Activated T-cell treated with anti-CD3 and anti-CD28 coated beads, Interleukin-2, amount 50 U/mL, for 72 hours (primary cell): Measurements from ENCODE around the gene TRIO. TPM values are rescaled to one million over a fixed set of nuclear protein-coding genes. Genes with fewer than 3 reads are reported as not detected.

Source experiments
- ATAC-seq, 2 donors: fragments of 150-1000 bp; cut with Tn5 transposase; replicated peaks in 1 of 2; 2 replicates each; pipeline ENCODE4 v1.10.0; 2021; ENCODE audit warnings: moderate library complexity in 2 of 2, mild to moderate bottlenecking in 1 of 2
- DNase-seq, 2 donors: peaks; one replicate each; pipeline ENCODE4 v3.0.0; 2021 to 2022; ENCODE audit warnings: mixed read lengths in 1 of 2
- H3K27ac Mint-ChIP-seq: one replicate; pipeline ENCODE4 v1.8.0; 2022; ENCODE audit warnings: mild to moderate bottlenecking, moderate library complexity, mixed read lengths
- H3K27me3 Mint-ChIP-seq: one replicate; pipeline ENCODE4 v1.8.0; 2022; ENCODE audit warnings: low read depth, mixed read lengths
- H3K36me3 Mint-ChIP-seq, 2 donors: one replicate each; pipeline ENCODE4 v1.8.0; 2022; ENCODE audit warnings: mixed read lengths in 2 of 2, mild to moderate bottlenecking in 1 of 2; ENCODE audit not compliant: insufficient read depth in 2 of 2
- H3K4me1 Mint-ChIP-seq: one replicate; pipeline ENCODE4 v1.8.0; 2022; ENCODE audit warnings: low read depth, mixed read lengths
- H3K4me3 Mint-ChIP-seq, 2 donors: one replicate each; pipeline ENCODE4 v1.8.0; 2022; ENCODE audit warnings: mild to moderate bottlenecking in 2 of 2, mixed read lengths in 2 of 2, moderate library complexity in 2 of 2
- H3K9me3 Mint-ChIP-seq, 2 donors: one replicate each; pipeline ENCODE4 v1.8.0; 2022; ENCODE audit warnings: mixed read lengths in 2 of 2
- total RNA-seq, 2 donors: library from RNA; stranded (reverse); gene quantifications; one replicate each; pipeline ENCODE4 v1.2.3, GENCODE V29; 2022

TRIO gene
- total RNA-seq, 2 donors from 2014 or later: 13.2 to 14.0 TPM

GRCh38 chr5:14155739-14156138 lies 12.6 kb downstream of the TRIO start:
- no peak overlapping the region for H3K27ac Mint-ChIP-seq
- ATAC-seq (no peak), DNase-seq (no peak)
- H3K9me3 Mint-ChIP-seq: no peaks in the 10 kb centered on the region
- no peak overlapping the region for H3K4me3 Mint-ChIP-seq
- peaks cover 10% of the 10 kb centered on the region for H3K27me3 Mint-ChIP-seq
- H3K36me3 Mint-ChIP-seq: no peaks in the 10 kb centered on the region
- H3K4me1 Mint-ChIP-seq: no peaks in the 10 kb centered on the region

DNA sequence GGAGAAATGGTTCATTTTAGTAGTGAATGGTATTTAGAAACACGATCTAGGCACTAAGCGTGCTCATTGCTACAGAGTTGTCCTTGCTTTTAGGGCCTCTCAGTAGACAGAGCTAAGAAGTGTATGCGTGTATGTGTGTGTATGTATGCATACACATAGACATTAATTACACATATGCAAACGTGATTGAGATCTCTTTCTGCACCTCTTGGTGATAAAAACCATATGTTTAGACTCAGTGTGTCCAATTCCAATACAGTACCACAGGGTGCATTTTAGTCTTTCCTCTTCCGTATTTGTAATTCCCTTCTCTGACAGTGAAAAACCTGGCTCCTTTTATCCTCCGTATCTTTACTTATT lies 13.1 kb downstream of the TRIO start:
- Mint-ChIP-seq H3K9me3 (peaks cover 0 to 1% of the 10 kb centered on the region in 2 donors), H3K27ac (no peak overlapping the region), H3K36me3 (no peaks in the 10 kb centered on the region), H3K4me1 (no peaks in the 10 kb centered on the region), H3K4me3 (no peak overlapping the region), H3K27me3 (peaks cover 10% of the 10 kb centered on the region)
- DNase-seq (no peak), ATAC-seq (no peak)

DNA sequence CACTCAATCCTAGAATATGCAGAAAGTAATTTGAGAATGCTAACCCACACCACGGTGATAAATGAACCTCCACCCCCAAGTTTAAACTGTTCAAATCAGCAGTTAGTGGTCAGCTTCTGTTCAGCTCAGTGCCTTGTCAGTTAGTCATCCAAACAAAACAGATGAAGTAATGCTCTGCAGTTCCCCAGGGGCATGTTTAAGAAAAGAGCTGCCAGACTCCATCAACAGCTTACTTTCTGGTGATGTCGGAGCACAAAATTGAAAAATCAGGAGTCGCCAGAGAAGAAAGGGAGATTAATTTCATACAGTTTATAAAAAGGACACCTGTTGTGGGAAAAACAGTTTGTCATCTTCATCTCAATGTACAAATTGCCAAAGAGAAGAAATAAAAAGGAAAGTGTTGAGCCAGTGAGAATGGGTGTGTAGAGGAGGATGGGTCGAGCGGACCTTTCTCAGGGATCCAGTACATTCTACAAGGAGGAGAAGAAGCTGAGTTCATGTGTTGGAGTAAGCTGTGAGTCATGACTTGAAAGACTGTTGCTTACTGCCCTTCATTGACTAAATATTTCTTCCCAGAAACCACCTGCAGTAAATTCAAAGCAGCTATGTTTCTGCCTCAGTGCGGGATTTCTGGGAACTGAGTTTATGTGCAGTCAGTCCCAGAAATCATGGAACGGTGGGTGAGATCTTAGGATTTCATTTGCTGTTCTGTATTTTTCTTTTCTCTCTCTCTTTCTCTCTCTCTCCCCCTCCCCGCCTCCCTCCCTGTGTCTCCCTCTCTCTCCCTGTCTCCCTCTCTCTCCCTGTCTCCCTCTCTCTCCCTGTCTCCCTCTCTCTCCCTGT lies 13.7 kb downstream of the TRIO start:
- Mint-ChIP-seq H3K9me3 (peaks cover 0 to 1% of the 10 kb centered on the region in 2 donors), H3K27ac (no peak overlapping the region), H3K36me3 (no peaks in the 10 kb centered on the region), H3K4me3 (no peak overlapping the region), H3K27me3 (peaks cover 10% of the 10 kb centered on the region), H3K4me1 (no peaks in the 10 kb centered on the region)
- ATAC-seq (peak; percentile 62 to 71), DNase-seq (no peak)

DNA sequence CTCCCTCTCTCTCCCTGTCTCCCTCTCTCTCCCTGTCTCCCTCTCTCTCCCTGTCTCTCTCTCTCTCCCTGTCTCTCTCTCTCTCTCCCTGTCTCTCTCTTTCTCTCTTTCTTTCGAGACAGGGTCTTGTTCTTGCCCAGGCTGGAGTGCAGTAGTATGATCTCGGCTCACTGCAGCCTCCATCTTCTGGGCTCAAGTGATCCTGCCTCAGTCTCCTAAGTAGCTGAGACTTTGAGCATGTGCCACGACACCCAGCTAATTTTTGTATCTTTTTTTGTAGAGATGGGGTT lies 14.3 kb downstream of the TRIO start:
- no peak overlapping the region for H3K4me3 Mint-ChIP-seq
- peaks cover 10% of the 10 kb centered on the region for H3K27me3 Mint-ChIP-seq
- ATAC-seq: no peak
- no peak overlapping the region for H3K27ac Mint-ChIP-seq
- no peaks in the 10 kb centered on the region for H3K4me1 Mint-ChIP-seq
- DNase-seq: no peak
- H3K36me3 Mint-ChIP-seq: no peaks in the 10 kb centered on the region
- peaks cover 0 to 1% of the 10 kb centered on the region in 2 donors for H3K9me3 Mint-ChIP-seq

DNA sequence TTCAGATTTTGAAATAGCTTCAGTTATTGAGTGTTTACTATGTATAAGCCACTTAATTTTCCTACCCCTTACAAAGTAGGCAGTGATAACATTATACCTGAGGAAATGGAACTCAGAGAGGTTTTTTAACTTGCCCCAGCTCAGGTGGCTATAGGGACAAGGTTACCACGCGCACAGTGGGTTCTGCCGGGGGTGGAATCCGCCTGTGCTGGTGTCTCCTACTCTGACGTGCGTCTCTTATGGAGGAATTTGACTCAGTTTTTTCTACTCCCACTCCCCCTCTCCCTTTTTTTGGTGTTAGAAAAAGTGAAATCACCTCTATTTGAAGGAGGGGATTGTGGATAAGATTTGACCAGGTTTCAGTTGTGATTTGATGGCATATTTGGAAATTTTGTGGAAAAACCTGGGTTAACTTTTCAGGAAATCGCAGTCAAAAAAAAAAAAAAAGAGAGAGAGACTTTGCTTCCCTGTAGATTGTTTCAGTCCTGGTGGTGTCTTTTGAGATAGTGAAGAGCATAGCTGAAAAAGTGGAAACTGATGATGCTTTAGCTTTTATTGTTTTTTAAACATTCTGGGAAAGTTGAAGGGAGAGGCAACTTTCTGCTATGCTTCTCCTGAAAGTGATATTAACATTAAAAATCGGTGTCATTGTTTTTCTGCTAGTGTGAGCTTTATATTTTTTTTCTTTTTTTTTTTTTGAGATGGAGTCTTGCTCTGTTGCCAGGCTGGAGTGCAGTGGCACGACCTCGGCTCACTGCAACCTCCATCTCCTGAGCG lies 15.9 kb downstream of the TRIO start:
- H3K9me3 Mint-ChIP-seq: peaks cover 1% of the 10 kb centered on the region in 2 donors

DNA sequence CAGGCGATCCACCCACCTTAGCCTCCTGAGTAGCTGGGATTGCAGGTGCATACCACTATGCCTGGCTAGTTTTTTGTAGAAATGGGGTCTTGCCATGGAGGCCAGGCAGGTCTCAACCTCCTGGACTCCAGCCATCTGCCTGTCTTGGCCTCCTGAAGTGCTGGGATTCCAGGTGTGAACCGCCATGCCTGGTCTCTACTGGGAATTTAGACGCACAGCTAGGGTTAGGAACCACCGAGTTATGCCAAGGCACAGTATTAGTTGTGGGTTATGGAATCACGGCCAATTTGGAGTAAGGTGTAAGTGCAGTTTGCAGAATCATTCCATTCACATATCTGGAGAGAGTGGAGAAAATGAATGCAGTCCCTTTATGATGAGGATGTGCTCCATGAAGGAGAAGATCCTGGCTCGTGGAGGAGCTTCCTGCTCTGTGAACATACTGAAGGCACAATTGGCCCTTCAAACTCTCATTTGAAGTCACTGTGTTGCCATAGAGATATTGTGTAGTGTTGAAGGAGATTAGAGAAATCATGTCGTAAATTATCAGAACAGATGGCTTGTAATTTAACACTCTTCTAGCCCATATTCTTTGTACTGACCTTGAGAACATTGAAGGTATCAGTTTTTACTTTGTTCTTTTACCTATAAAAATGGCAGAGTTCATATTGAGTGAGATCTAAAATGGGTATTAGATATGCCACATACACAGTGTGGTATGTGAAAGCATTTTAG lies 18.8 kb downstream of the TRIO start:
- peaks cover 1 to 4% of the 10 kb centered on the region in 2 donors for H3K9me3 Mint-ChIP-seq
- no peaks in the 10 kb centered on the region for H3K36me3 Mint-ChIP-seq
- no peaks in the 10 kb centered on the region for H3K27me3 Mint-ChIP-seq
- DNase-seq (no peak), ATAC-seq (no peak)
- H3K4me3 Mint-ChIP-seq: no peak overlapping the region
- no peak overlapping the region for H3K27ac Mint-ChIP-seq
- no peaks in the 10 kb centered on the region for H3K4me1 Mint-ChIP-seq

More for the DNA sequence above, 15.9 kb downstream of the TRIO start:
- Mint-ChIP-seq H3K27me3 (peaks cover 2% of the 10 kb centered on the region), H3K27ac (no peak overlapping the region), H3K4me1 (no peaks in the 10 kb centered on the region), H3K36me3 (no peaks in the 10 kb centered on the region), H3K4me3 (no peak overlapping the region)
- no peak for ATAC-seq
- DNase-seq: no peak

DNA sequence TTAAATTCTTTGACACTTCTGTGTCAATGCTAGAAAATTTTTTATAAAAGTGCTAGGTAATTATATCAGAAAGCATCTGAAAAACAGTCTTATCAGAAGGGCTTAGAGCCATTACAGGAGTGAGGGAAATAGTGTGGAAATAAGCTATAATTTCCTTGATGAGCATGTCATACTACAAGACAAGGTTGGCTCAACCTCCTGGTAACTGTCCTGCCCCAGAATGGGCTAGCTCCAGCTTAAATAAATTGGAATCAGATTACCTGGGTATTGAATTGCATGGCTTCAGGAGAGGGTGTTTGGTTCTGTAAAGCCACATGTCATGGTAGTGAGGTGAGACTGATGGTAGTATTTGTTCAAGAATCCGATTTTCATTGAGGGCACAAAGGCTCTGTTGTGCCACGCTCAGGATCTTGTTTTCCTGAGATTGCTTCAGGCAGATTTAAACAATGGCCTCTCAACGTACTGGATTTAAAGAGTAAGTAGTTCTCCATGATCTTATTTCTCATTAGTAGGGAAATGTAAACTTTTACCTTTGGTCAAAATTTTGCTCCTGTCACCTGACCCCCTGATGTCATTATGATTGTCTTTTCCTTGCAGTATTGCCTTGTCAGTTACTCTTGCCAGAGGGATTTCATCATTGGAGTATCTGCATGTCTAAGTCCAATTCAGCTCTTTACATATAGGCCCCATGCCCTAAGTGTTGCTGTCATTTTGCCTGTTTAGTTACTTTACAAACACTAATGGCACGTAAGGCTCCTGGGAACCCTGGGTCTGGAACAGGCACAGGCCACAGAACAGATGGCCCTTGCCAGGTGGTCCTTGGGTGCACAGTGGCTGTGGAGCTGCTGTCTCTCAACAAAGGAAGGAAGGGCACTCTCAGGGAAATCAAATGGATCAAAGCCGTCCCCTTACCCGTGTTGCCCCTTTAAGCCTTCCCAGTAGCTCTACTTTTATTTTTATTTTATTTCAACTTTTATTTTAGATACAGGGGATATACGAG lies 21.3 kb downstream of the TRIO start:
- Mint-ChIP-seq H3K4me1 (no peaks in the 10 kb centered on the region), H3K4me3 (no peak overlapping the region), H3K27me3 (peaks cover 3% of the 10 kb centered on the region), H3K36me3 (no peaks in the 10 kb centered on the region), H3K9me3 (peaks cover 1 to 4% of the 10 kb centered on the region in 2 donors), H3K27ac (no peak overlapping the region)
- no peak for ATAC-seq
- DNase-seq: no peak

- H3K27ac Mint-ChIP-seq: no peak overlapping the region
- no peak for DNase-seq
- H3K4me1 Mint-ChIP-seq: no peaks in the 10 kb centered on the region
Measured at GRCh38 chr5:14165375-14166106, 22.4 kb downstream of the TRIO start.

DNA sequence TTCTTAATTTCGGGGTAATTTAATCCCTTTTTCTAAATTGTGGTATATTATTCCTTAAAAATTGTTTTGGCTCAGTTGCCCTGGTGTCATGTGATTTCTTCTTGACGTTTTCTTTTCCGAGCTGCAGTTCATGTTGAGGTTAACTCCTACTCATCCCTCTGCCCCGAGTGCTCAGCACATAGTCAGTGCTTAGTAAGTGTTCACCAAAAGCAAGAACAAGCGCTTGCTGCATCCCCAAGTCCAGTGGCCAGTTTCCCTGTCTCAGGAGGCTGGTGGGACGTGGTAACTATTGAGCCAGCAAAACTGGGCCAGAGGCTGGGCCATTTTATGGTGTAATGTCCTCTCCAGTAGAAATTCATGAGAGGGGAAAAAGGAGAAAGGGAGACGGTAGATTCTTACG lies 23.3 kb downstream of the TRIO start:
- ATAC-seq: no peak

More at GRCh38 chr5:14165375-14166106, 22.4 kb downstream of the TRIO start:
- peaks cover 8% of the 10 kb centered on the region for H3K27me3 Mint-ChIP-seq
- no peak for ATAC-seq
- no peak overlapping the region for H3K4me3 Mint-ChIP-seq
- H3K36me3 Mint-ChIP-seq: no peaks in the 10 kb centered on the region
- peaks cover 1 to 4% of the 10 kb centered on the region in 2 donors for H3K9me3 Mint-ChIP-seq

GRCh38 chr5:14167211-14167845 lies 24.2 kb downstream of the TRIO start:
- DNase-seq (no peak), ATAC-seq (no peak)
- Mint-ChIP-seq H3K4me3 (no peak overlapping the region), H3K9me3 (peaks cover 0 to 4% of the 10 kb centered on the region in 2 donors), H3K27me3 (peaks cover 18% of the 10 kb centered on the region), H3K27ac (no peak overlapping the region), H3K4me1 (peaks cover 4% of the 10 kb centered on the region), H3K36me3 (no peaks in the 10 kb centered on the region)

More for the DNA sequence above, 23.3 kb downstream of the TRIO start:
- Mint-ChIP-seq H3K36me3 (no peaks in the 10 kb centered on the region), H3K27ac (no peak overlapping the region), H3K9me3 (peaks cover 0 to 4% of the 10 kb centered on the region in 2 donors), H3K4me1 (peaks cover under 1% of the 10 kb centered on the region), H3K27me3 (peaks cover 10% of the 10 kb centered on the region), H3K4me3 (no peak overlapping the region)
- no peak for DNase-seq

- H3K4me1 Mint-ChIP-seq: peaks cover 4% of the 10 kb centered on the region
- ATAC-seq: no peak
Measured at GRCh38 chr5:14168144-14168792, 25.1 kb downstream of the TRIO start.

More at GRCh38 chr5:14168144-14168792, 25.1 kb downstream of the TRIO start:
- Mint-ChIP-seq H3K36me3 (no peaks in the 10 kb centered on the region), H3K4me3 (no peak overlapping the region), H3K9me3 (peaks cover 0 to 4% of the 10 kb centered on the region in 2 donors), H3K27me3 (peaks cover 23% of the 10 kb centered on the region), H3K27ac (no peak overlapping the region)
- DNase-seq: no peak
